Endometrial microvascular endothelial cells (primary cell): ENCODE results near the gene PHLPP1. TPM values are rescaled to one million over a fixed set of nuclear protein-coding genes. Genes with fewer than 3 reads are reported as not detected.

Experiments
- in situ Hi-C: cut with HindIII; loops from 2 replicates; pipeline ENCODE4 v1.10.0; 2017; ENCODE audit warnings: low sequenced_read_pairs, low pct_unique_long_range_greater_than_20kb; ENCODE audit errors: inconsistent ontology term
- total RNA-seq: library from RNA; depleted of rRNA; stranded (reverse); fragments of >200 nt; gene quantifications from one replicate; pipeline ENCODE4 v1.2.3, GENCODE V29; 2015; ENCODE audit errors: inconsistent ontology term

PHLPP1 gene
- total RNA-seq, 1 donor from 2014 or later, result 6.4 TPM

DNA sequence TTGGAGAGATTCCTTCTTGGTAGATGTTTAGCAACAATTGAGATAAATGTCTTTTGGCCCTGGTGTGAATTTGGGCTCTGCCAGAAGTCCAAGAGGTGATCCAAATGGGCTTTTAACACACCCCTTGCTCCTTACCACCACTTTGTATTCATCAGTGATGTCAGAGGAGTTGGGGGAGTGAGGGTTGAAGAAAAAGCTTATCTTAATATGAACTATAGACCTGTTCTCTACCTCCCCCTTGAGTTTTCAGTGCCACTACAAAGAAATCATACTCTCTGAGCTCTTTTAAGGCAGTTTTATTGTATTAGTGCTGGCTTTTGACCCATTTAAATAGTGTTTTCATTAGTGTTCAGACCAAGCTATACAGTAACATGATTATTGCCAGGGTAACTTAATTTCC is 229.1 kb downstream of the PHLPP1 start:
- in situ Hi-C loops, result no loop called here

DNA sequence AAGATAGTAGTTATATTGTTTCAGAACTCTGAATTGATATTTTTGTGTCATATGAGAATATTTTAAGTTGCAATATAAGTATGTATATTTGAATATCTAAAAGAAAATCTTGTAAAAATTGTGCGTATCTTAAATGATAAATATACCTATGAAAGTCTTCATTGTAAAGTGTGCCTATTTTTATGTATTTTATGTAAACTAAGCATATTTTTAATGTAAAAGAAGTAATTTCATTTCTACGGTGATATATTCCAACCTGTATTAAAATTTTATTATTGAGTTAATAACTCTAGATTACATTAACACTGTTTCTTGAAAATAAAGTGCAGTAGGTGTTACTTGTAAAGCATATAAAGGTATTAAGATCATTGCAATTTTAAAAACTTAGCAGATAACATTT is 233.4 kb downstream of the PHLPP1 start:
- in situ Hi-C loops, result no loop called here

DNA sequence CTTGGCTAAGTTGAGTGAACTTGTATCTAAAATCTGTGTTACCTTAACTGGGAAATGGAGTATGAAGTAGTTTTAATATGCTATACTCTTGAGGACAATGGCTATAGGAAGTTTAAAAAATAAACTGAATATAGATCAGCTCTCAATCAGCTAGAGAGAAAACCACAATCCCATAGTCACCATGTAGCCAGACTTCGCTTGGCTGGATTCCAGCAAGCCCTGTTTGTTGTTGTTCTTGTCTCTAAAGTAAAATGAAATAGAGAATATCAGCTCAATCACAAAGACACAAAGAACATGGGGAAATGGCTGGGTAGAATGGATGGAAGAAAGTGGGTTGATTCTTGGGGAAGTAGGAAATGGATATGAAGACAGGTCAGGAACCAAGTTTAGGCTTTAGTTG is 234.9 kb downstream of the PHLPP1 start:
- in situ Hi-C loops, result no loop called here

DNA sequence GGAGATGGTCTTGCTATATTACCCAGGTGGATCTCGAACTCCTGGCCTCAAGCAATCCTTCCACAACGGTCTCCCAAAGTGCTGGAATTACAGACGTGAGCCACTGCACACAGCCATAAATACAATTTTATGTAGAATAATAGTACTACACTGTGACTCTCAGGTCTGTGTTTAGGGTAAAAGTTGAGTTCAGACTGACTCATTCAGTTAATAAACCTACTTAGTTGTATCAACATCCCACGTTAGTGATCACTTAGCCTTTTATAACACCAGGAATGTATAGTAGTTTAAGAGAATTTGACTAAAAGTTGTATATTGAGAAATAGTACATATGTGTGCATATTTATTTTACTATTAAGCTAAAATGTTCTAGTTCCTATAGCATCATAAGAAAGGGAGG is 237.5 kb downstream of the PHLPP1 start:
- in situ Hi-C loops, result no loop called here

- in situ Hi-C loops, result no loop called here
Measured at GRCh38 chr18:62953663-62954062, 238.3 kb downstream of the PHLPP1 start.

DNA sequence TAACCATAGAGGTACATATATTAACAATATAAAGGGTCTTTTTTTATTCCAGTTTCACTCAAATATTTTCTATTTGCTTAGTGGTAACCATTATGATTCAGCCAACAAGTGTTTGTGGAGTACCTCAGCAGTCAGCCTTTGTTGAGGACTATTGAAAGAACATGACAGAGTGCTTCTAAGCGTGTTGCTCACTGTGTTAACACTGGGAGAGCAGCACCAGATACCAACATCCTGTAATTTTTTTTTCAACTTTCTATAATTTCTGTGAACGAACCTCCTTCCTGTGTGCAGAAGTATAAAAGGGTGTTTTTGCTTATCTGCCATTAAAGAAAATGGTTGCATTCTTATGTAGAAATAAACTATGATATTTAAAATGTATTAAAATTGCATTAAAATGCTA is 239.0 kb downstream of the PHLPP1 start:
- in situ Hi-C loops, result no loop called here

GRCh38 chr18:62957885-62958472 is 242.6 kb downstream of the PHLPP1 start:
- in situ Hi-C loops, result no loop called here

DNA sequence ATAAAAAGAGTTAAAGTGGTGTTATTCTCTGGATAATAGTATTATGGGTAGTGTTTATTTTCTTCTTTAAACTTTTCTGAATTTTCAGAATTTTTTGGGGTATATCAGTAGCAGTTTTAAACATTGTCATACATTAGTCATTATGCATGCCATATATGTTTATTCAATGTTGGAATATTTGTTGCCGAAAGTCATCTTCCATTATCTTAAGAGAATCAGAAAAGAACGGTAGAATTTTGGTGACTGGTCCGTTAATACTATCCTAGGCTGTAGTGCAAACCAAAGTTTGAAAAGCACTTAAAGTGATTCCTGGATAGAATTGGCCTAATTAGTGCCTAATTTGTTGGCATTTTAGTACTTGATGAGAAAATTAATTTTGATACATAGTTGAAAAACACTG is 244.1 kb downstream of the PHLPP1 start:
- in situ Hi-C loops, result no loop called here

DNA sequence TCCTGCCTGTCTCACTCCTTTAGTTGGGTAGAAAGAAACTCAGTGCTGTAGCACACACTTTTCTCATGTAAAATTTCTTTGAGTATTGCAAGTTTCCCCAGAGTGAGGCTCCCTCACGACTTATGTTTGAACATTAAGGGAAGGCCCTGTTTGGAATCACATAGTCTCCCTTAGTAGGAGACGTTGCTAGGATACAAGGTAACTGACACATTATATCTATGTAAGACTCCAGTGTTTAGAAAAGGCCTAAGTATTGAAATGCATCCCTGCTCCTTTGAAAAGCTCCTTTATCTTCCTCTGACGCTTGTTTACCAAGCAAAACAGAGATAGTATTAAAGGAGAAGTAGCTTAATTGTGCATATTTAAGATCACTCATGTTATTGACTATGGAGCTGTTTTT is 248.2 kb downstream of the PHLPP1 start:
- in situ Hi-C loops, result no loop called here

DNA sequence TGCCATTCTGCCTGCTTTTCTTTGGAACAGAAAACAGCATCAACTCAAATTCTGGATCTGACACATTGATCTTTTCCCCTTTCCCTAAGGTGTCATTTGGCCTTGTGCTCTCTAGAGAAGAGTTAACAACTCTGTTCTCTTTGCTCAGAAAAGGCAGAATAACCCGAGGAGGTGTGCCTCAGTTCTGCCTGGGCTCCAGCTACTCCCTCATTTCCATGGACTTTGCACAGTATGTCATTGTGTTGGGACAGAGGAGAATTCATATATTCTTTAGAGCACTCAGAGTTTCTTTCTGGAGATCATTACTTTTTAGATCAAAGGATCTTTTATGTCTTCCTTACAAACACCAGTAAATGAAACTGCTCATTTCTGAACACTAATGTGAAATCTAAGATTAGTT is 249.1 kb downstream of the PHLPP1 start:
- in situ Hi-C loops, result no loop called here

- in situ Hi-C loops, result no loop called here
Measured at GRCh38 chr18:62967089-62967488, 251.7 kb downstream of the PHLPP1 start.

- in situ Hi-C loops, result no loop called here
Measured at GRCh38 chr18:62973689-62974088, 258.3 kb downstream of the PHLPP1 start.

DNA sequence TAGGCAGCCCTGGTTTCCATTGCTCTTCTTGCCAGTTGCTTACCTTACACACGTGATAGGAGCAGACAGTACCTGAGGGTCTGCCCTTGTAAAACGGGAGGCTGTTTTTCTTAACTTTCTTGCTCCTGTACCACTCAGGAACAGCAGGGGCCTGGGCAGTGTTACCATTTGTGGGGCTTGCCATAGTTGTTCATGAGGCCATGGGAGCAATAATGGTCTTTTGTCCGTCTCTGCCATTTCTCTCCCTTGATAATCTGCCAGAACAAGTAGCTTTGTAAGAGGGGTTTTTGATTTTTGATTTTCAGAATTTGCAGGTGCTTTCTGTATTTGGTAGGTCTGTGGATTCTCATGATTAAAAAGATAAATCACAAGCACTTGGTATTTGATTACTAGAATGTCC is 259.0 kb downstream of the PHLPP1 start:
- in situ Hi-C loops, result no loop called here

- in situ Hi-C loops, result no loop called here
Measured at GRCh38 chr18:62974928-62975675, 259.8 kb downstream of the PHLPP1 start.

- in situ Hi-C loops, result no loop called here
Measured at GRCh38 chr18:62975785-62976184, 260.4 kb downstream of the PHLPP1 start.

GRCh38 chr18:62976227-62976626 is 260.9 kb downstream of the PHLPP1 start:
- in situ Hi-C loops, result no loop called here

DNA sequence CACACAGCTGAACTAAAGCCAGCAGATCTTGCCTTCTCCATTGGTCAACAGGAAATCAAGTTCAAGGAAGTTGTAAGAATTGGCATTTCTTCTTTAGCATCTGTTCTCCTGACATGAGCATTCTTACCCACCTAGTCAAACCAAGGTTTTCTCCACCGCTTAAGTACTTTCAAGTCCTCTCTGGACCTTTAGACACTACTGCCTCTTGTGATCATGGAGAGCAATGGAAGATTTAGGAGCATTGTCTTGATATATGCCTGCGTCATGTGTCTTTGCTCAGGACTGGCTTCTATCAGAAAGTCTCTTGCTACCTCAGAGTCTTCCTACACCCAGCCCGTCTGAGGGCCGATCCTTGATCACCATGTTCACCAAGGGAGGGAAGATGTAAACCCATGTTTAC is 262.2 kb downstream of the PHLPP1 start:
- in situ Hi-C loops, result no loop called here

- in situ Hi-C loops, result no loop called here
Measured at GRCh38 chr18:62978251-62979049, 263.1 kb downstream of the PHLPP1 start.

DNA sequence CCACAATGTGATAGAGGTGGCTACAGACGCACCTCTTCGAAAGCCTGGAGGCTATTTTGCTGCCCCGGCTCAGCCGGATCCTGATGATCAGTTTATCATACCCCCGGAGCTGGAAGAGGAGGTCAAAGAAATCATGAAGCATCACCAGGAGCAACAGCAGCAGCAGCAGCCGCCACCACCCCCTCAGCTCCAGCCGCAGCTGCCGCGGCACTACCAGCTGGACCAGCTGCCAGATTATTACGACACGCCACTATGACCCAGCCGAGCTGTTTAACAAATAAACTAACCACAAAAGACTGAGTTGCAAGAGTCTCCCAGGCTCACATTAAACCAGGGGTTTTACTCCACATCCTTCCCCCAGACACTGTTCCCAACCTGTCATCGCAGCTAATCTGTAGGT is 263.8 kb downstream of the PHLPP1 start:
- in situ Hi-C loops, result no loop called here

GRCh38 chr18:62979900-62980299 is 264.6 kb downstream of the PHLPP1 start:
- in situ Hi-C loops, result no loop called here
